ENCODE results near the gene SH2D6.

SH2D6 gene

DNA sequence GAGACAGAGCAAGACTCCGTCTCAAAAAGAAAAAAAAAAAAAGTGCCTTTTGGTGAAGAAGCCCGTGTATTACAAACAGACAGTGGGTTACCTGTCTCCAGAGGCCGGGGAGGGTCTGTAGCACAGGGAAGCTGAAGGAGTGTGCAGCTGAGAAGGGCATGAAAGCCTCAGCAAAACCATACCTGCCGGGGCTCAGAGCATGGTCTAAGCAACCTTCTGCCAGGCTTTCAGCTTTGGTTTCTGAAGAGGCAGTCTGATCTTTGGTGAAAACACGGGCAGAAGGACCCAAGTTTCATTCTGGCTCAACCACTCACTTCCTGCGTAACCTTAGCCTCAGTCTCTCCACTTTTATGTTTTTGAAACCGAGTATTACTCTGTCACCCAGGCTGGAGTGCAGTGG, 21.5 kb downstream of the SH2D6 start:
- Histone ChIP-seq H3K9me3 (ENCODE audit: control insufficient read depth, low read length) (no peaks in the 10 kb centered on the region), H3K4me1 (peaks cover 31% of the 10 kb centered on the region)

DNA sequence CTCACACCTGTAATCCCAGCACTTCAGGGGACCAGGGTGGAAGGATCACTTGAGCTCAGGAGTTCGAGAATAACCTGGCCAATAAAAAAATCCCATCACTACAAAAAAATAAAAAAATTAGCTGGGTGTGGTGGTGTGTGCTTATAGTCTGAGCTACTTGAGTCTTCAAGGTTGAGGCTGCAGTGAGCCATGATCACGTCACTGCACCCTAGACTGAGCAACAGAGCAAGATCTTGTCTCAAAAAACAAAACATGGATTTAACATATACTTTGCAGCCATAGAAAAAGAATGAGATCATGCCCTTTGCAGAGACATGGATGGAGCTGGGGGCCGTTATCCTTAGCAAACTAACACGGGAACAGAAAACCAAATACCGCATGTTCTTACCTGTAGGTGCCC, 22.2 kb downstream of the SH2D6 start:
- no peak overlapping the region for H3K4me2 ChIP-seq (ENCODE audit: low read length)
- TF ChIP-seq, protein P1, sequence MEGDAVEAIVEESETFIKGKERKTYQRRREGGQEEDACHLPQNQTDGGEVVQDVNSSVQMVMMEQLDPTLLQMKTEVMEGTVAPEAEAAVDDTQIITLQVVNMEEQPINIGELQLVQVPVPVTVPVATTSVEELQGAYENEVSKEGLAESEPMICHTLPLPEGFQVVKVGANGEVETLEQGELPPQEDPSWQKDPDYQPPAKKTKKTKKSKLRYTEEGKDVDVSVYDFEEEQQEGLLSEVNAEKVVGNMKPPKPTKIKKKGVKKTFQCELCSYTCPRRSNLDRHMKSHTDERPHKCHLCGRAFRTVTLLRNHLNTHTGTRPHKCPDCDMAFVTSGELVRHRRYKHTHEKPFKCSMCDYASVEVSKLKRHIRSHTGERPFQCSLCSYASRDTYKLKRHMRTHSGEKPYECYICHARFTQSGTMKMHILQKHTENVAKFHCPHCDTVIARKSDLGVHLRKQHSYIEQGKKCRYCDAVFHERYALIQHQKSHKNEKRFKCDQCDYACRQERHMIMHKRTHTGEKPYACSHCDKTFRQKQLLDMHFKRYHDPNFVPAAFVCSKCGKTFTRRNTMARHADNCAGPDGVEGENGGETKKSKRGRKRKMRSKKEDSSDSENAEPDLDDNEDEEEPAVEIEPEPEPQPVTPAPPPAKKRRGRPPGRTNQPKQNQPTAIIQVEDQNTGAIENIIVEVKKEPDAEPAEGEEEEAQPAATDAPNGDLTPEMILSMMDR (IDR thresholded peaks at IDR 0.05): no peak
- peaks cover 23% of the 10 kb centered on the region for H3K4me1 ChIP-seq
- H3K27me3 ChIP-seq (ENCODE audit: control insufficient read depth, insufficient read depth, low read length): no peaks in the 10 kb centered on the region
- no peaks in the 10 kb centered on the region for H3K36me3 ChIP-seq (ENCODE audit: control insufficient read depth, insufficient read depth, low read length)
- no peak overlapping the region for H3K9ac ChIP-seq
- H3K79me2 ChIP-seq: no peaks in the 10 kb centered on the region
- no peak overlapping the region for H3K4me3 ChIP-seq (ENCODE audit: low read depth, low read length)
- H2AFZ ChIP-seq: no peak overlapping the region
- no peaks in the 10 kb centered on the region for H3K9me3 ChIP-seq (ENCODE audit: control insufficient read depth, low read length)
- no peak overlapping the region for H3K27ac ChIP-seq

More for the DNA sequence above, 21.5 kb downstream of the SH2D6 start:
- TF ChIP-seq, protein P1 (IDR thresholded peaks at IDR 0.05): no peak
- H3K27ac ChIP-seq: no peak overlapping the region
- no peak overlapping the region for H3K4me2 ChIP-seq (ENCODE audit: low read length)
- no peak overlapping the region for H2AFZ ChIP-seq
- no peaks in the 10 kb centered on the region for H3K79me2 ChIP-seq
- H3K9ac ChIP-seq: no peak overlapping the region
- H3K27me3 ChIP-seq (ENCODE audit: control insufficient read depth, insufficient read depth, low read length): no peaks in the 10 kb centered on the region
- no peak overlapping the region for H3K4me3 ChIP-seq (ENCODE audit: low read depth, low read length)
- H3K36me3 ChIP-seq (ENCODE audit: control insufficient read depth, insufficient read depth, low read length): no peaks in the 10 kb centered on the region

DNA sequence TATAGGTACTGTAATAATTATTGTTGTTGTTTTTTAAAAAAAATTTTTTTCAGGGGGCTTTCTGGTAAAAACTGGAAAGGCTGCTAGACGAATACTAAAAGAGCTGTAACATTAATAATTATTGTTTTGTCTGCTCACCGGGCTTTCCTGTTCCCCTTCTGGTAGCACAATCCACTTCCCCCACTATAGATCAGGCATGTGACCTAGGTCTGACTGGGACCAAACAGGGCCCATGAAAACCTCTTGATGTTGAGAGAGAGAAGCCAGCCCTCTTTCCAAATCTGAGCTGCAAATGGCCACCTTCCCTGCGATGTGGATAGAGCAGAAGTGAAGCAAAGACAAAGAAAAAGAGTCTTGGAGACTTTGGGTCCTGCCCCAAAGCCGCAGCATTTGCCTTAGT, 23.4 kb downstream of the SH2D6 start:
- Histone ChIP-seq H3K4me2 (ENCODE audit: low read length) (no peak overlapping the region), H3K4me1 (peaks cover 12% of the 10 kb centered on the region), H2AFZ (no peak overlapping the region), H3K9me3 (ENCODE audit: control insufficient read depth, low read length) (no peaks in the 10 kb centered on the region), H3K9ac (no peak overlapping the region), H3K27ac (no peak overlapping the region), H3K27me3 (ENCODE audit: control insufficient read depth, insufficient read depth, low read length) (no peaks in the 10 kb centered on the region), H3K4me3 (ENCODE audit: low read depth, low read length) (no peak overlapping the region), H3K36me3 (ENCODE audit: control insufficient read depth, insufficient read depth, low read length) (no peaks in the 10 kb centered on the region), H3K79me2 (no peaks in the 10 kb centered on the region)
- TF ChIP-seq, protein P1 (IDR thresholded peaks at IDR 0.05): no peak

DNA sequence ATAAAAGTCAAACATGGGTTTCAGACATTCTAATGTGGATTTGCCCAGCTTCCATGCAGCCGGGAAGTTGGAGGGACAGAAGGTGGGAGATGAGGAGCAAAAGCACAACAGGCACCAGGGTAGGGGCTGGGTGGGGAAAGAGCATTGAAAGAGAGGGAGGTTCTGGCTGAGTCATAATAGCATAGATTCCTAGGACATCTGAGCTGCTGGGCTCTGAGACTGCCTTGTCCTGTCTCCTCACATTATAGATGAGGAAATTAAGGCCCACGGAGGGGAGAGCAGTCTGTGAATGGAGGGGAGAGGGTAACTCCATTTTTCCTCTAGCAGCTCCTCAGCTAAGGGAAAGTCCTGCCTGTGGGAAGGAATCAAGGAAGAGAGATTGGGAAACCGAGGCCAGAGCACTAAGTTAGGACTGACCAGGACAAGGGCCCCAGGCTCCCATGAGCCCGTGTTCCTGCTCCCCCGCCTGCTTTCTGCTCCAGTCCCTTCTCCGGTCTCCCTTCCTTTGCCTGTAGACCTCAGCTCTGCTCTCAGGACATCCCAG, 26.2 kb downstream of the SH2D6 start:
- Histone ChIP-seq H3K4me1 (no peaks in the 10 kb centered on the region), H3K4me2 (ENCODE audit: low read length) (no peak overlapping the region), H3K9ac (no peak overlapping the region), H3K9me3 (ENCODE audit: control insufficient read depth, low read length) (no peaks in the 10 kb centered on the region), H3K27ac (no peak overlapping the region), H3K79me2 (no peaks in the 10 kb centered on the region), H3K4me3 (ENCODE audit: low read depth, low read length) (no peak overlapping the region), H3K27me3 (ENCODE audit: control insufficient read depth, insufficient read depth, low read length) (no peaks in the 10 kb centered on the region), H2AFZ (no peak overlapping the region), H3K36me3 (ENCODE audit: control insufficient read depth, insufficient read depth, low read length) (no peaks in the 10 kb centered on the region)
- TF ChIP-seq, protein P1 (IDR thresholded peaks at IDR 0.05): no peak
